CD14-positive monocyte (primary cell): ENCODE results near the gene HHIPL1. TPM values are rescaled to one million over a fixed set of nuclear protein-coding genes. Genes with fewer than 3 reads are reported as not detected.
A peak's percentile ranks its signal among the peaks of the same experiment; 100 is the strongest.

Source experiments
- DNase-seq, 3 donors: peaks; one replicate each; pipeline ENCODE4 v3.0.0-alpha.2; 2011 to 2022
- H2AFZ ChIP-seq: 2 replicates; pipeline ENCODE4 v1.6.0; 2012; ENCODE audit warnings: mild to moderate bottlenecking, low read depth, low read length, inconsistent platforms; ENCODE audit not compliant: insufficient read depth, poor library complexity, severe bottlenecking
- H3K27ac ChIP-seq, 2 donors: 1 replicate in 1 of 2; 2 replicates in 1 of 2; pipeline ENCODE4 v1.5.1; 2012 to 2013; ENCODE audit warnings: low read length in 2 of 2, control low read depth in 1 of 2, inconsistent platforms in 1 of 2, low read depth in 1 of 2, mild to moderate bottlenecking in 1 of 2
- H3K27me3 ChIP-seq, 2 donors: one replicate each; pipeline versions ENCODE4 v1.6.0 to v1.6.1; 2011 to 2013; ENCODE audit warnings: low read length in 2 of 2; ENCODE audit not compliant: control insufficient read depth in 2 of 2, insufficient read depth in 2 of 2
- H3K36me3 ChIP-seq, 2 donors: replicated peaks in 1 of 2; 1 replicate in 1 of 2; 2 replicates in 1 of 2; pipeline versions ENCODE4 v1.5.1 to v1.6.1; 2012 to 2013; ENCODE audit warnings: low read length in 2 of 2, control low read depth in 1 of 2, inconsistent platforms in 1 of 2, mild to moderate bottlenecking in 1 of 2; ENCODE audit not compliant: insufficient read depth in 2 of 2, control insufficient read depth in 1 of 2
- H3K4me1 ChIP-seq, 2 donors: 1 replicate in 1 of 2; 2 replicates in 1 of 2; pipeline versions ENCODE4 v1.5.1 to v1.6.1; 2012 to 2013; ENCODE audit warnings: low read length in 2 of 2, control low read depth in 1 of 2, inconsistent platforms in 1 of 2, mild to moderate bottlenecking in 1 of 2, moderate library complexity in 1 of 2; ENCODE audit not compliant: insufficient read depth in 2 of 2, control insufficient read depth in 1 of 2
- H3K4me2 ChIP-seq: replicated peaks from 2 replicates; pipeline ENCODE3; 2012; ENCODE audit warnings: low read length, moderate library complexity, mild to moderate bottlenecking; ENCODE audit not compliant: poor library complexity, severe bottlenecking; ENCODE audit errors: extremely low read depth
- H3K4me3 ChIP-seq, 3 experiments: fragments of 200-600 bp in 1 of 3; sonication (generic) in 1 of 3; replicated peaks in 1 of 3; 1 replicate in 2 of 3; 2 replicates in 1 of 3; pipeline ENCODE4 v1.5.1; 2011 to 2013; ENCODE audit warnings: low read length in 3 of 3, mild to moderate bottlenecking in 3 of 3, control low read depth in 2 of 3, low read depth in 2 of 3, inconsistent platforms in 1 of 3, moderate library complexity in 1 of 3
- H3K79me2 ChIP-seq: 2 replicates; pipeline ENCODE4 v1.6.0; 2012; ENCODE audit warnings: mild to moderate bottlenecking, control low read depth, inconsistent platforms, low read length, moderate library complexity; ENCODE audit not compliant: insufficient read depth
- H3K9ac ChIP-seq: 2 replicates; pipeline ENCODE4 v1.6.0; 2017; ENCODE audit warnings: low read length, mild to moderate bottlenecking; ENCODE audit not compliant: insufficient read depth, poor library complexity, severe bottlenecking
- H3K9me3 ChIP-seq, 2 donors: replicated peaks in 1 of 2; 1 replicate in 1 of 2; 2 replicates in 1 of 2; pipeline versions ENCODE4 v1.5.1 to v1.6.1; 2012 to 2013; ENCODE audit warnings: low read length in 2 of 2, control low read depth in 1 of 2; ENCODE audit not compliant: control insufficient read depth in 1 of 2, insufficient read depth in 1 of 2
- H4K20me1 ChIP-seq: 2 replicates; pipeline ENCODE4 v1.6.0; 2012; ENCODE audit warnings: mild to moderate bottlenecking, low read length, control low read depth, moderate library complexity; ENCODE audit not compliant: insufficient read depth
- H3K27ac Mint-ChIP-seq, 7 donors: one replicate each; pipeline ENCODE4 v1.8.0; 2020; ENCODE audit warnings: mild to moderate bottlenecking in 7 of 7, mixed read lengths in 7 of 7, moderate library complexity in 6 of 7, inconsistent platforms in 2 of 7
- H3K27me3 Mint-ChIP-seq, 3 donors: one replicate each; pipeline ENCODE4 v1.8.0; 2021 to 2022; ENCODE audit warnings: low read depth in 3 of 3, mild to moderate bottlenecking in 3 of 3, mixed read lengths in 3 of 3, moderate library complexity in 3 of 3, inconsistent platforms in 1 of 3
- H3K36me3 Mint-ChIP-seq, 2 donors: one replicate each; pipeline ENCODE4 v1.8.0; 2020; ENCODE audit warnings: mixed read lengths in 2 of 2, inconsistent platforms in 1 of 2, mild to moderate bottlenecking in 1 of 2
- H3K4me1 Mint-ChIP-seq: one replicate; pipeline ENCODE4 v1.8.0; 2020; ENCODE audit warnings: mild to moderate bottlenecking, mixed read lengths
- H3K4me3 Mint-ChIP-seq, 2 donors: one replicate each; pipeline ENCODE4 v1.8.0; 2020; ENCODE audit warnings: mild to moderate bottlenecking in 2 of 2, mixed read lengths in 2 of 2, moderate library complexity in 1 of 2
- H3K9me3 Mint-ChIP-seq, 7 donors: one replicate each; pipeline ENCODE4 v1.8.0; 2020 to 2022; ENCODE audit warnings: mixed read lengths in 7 of 7, mild to moderate bottlenecking in 6 of 7, moderate library complexity in 6 of 7, inconsistent platforms in 2 of 7
- WGBS: methylation state at CpG from one replicate; pipeline ENCODE4 v1.1.5; 2013; ENCODE audit warnings: missing lambda C conversion rate; ENCODE audit not compliant: insufficient coverage; 5-methylcytosine and 5-hydroxymethylcytosine counted together
- intact Hi-C, 2 donors: fragments of 100-400 bp; cut with micrococcal nuclease; formaldehyde crosslinking; loops; one replicate each; pipeline versions ENCODE4 v1.15.0 to v1.15.1; 2023
- polyA plus RNA-seq, 3 donors: library from polyadenylated mRNA; depleted of rRNA in 1 of 3; unstranded in 2 of 3; stranded (reverse) in 1 of 3; fragments of 300-500 nt in 2 of 3; fragments of >200 nt in 1 of 3; fragmentation: Illumina TruSeq in 2 of 3; gene quantifications; 1 replicate in 2 of 3; 2 replicates in 1 of 3; pipeline ENCODE4 v1.2.3, GENCODE V29; 2012 to 2021
- TF ChIP-seq, protein P1 (sequence below): fragments of 200-600 bp; IDR thresholded peaks from one replicate; pipeline ENCODE4 v1.8.0; 2022; ENCODE audit warnings: antibody characterized with exemption, mild to moderate bottlenecking

HHIPL1 gene
- polyA plus RNA-seq, 3 donors: 0.09 TPM; not detected in 2

DNA sequence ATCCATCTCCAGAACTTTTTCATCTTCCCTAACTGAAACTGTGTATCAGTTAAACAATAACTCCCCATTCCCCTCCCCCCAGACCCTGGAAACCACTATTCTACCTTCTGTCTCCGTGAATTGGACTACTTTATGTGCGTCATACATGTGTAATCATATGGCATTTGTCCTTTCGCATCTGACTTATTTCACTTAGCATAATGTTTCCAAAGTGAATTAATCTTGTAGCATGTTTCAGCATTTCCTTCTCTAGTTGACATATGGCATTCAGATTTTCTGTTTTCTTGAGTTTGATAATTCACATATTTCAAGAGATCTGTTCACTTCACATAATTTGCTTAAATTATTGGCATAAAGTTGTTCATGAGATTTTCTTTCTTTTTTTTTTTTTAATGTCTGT lies 49.0 kb downstream of the HHIPL1 start:
- no peak overlapping the region for H3K4me2 ChIP-seq
- peaks cover 1% of the 10 kb centered on the region for H3K4me1 Mint-ChIP-seq
- H3K4me3 Mint-ChIP-seq: peak overlapping the region in 1 of 2 donors; percentile 23
- H3K27me3 ChIP-seq: peaks cover 3 to 14% of the 10 kb centered on the region in 2 donors
- intact Hi-C loops: no loop called here
- no peak overlapping the region for H3K27ac ChIP-seq
- 90% methylated on average over 2 of the region's 3 CpGs for WGBS
- H3K9me3 ChIP-seq: no peaks in the 10 kb centered on the region
- no peaks in the 10 kb centered on the region for H3K4me1 ChIP-seq
- peaks cover 0 to 8% (median 2%) of the 10 kb centered on the region in 7 donors for H3K9me3 Mint-ChIP-seq
- no peaks in the 10 kb centered on the region for H4K20me1 ChIP-seq
- H2AFZ ChIP-seq: no peak overlapping the region
- TF ChIP-seq, protein P1, sequence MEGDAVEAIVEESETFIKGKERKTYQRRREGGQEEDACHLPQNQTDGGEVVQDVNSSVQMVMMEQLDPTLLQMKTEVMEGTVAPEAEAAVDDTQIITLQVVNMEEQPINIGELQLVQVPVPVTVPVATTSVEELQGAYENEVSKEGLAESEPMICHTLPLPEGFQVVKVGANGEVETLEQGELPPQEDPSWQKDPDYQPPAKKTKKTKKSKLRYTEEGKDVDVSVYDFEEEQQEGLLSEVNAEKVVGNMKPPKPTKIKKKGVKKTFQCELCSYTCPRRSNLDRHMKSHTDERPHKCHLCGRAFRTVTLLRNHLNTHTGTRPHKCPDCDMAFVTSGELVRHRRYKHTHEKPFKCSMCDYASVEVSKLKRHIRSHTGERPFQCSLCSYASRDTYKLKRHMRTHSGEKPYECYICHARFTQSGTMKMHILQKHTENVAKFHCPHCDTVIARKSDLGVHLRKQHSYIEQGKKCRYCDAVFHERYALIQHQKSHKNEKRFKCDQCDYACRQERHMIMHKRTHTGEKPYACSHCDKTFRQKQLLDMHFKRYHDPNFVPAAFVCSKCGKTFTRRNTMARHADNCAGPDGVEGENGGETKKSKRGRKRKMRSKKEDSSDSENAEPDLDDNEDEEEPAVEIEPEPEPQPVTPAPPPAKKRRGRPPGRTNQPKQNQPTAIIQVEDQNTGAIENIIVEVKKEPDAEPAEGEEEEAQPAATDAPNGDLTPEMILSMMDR: no peak
- no peaks in the 10 kb centered on the region for H3K36me3 Mint-ChIP-seq
- H3K4me3 ChIP-seq: no peak overlapping the region
- H3K27ac Mint-ChIP-seq: no peak overlapping the region
- H3K9ac ChIP-seq: no peak overlapping the region
- no peaks in the 10 kb centered on the region for H3K79me2 ChIP-seq
- peaks cover 14 to 34% (median 23%) of the 10 kb centered on the region in 3 donors for H3K27me3 Mint-ChIP-seq
- no peak for DNase-seq
- no peaks in the 10 kb centered on the region for H3K36me3 ChIP-seq

DNA sequence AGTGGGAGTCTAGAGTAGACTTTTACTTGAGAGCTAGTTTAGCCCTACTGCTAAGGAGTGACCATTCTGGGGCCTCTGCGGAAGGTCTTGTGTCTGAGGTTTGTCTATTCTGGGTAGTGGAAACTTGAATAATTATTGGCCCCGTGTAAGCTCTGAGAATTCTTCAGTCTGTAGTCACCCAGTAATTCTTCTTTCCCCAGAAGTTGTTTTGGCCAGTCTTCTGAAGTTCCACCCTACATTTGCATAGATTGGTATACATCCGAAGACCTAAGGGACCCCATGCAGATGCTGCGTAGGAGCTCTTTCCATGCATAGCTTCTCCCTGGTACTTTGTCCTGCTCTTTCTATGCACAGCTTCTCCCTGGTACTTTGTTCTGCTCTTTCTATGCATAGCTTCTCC lies 52.0 kb downstream of the HHIPL1 start:
- H3K4me1 ChIP-seq: no peaks in the 10 kb centered on the region

More for the DNA sequence above, 52.0 kb downstream of the HHIPL1 start:
- DNase-seq: no peak
- TF ChIP-seq, protein P1: no peak
- H3K27me3 ChIP-seq: peaks cover 3 to 6% of the 10 kb centered on the region in 2 donors
- H3K36me3 ChIP-seq: no peaks in the 10 kb centered on the region
- H4K20me1 ChIP-seq: no peaks in the 10 kb centered on the region
- Mint-ChIP-seq H3K36me3 (no peaks in the 10 kb centered on the region), H3K27me3 (peaks cover 6 to 26% (median 16%) of the 10 kb centered on the region in 3 donors), H3K4me3 (no peak overlapping the region), H3K27ac (peak overlapping the region in 1 of 7 donors; percentile 32), H3K4me1 (peaks cover 5% of the 10 kb centered on the region), H3K9me3 (peaks cover 0 to 11% (median 4%) of the 10 kb centered on the region in 7 donors)
- no peak overlapping the region for H3K9ac ChIP-seq
- no peak overlapping the region for H2AFZ ChIP-seq
- WGBS: 83% methylated on average over 3 of the region's 4 CpGs
- H3K4me2 ChIP-seq: no peak overlapping the region
- no peaks in the 10 kb centered on the region for H3K79me2 ChIP-seq
- peaks cover 0 to 3% of the 10 kb centered on the region in 2 donors for H3K9me3 ChIP-seq
- no peak overlapping the region for H3K27ac ChIP-seq
- no peak overlapping the region for H3K4me3 ChIP-seq
- intact Hi-C loops: no loop called here
